Renal pelvis (tissue), 4 donors: ENCODE data around the gene AP2A2. TPM values are rescaled to one million over a fixed set of nuclear protein-coding genes. Genes with fewer than 3 reads are reported as not detected.

Experiments used
- DNase-seq: peaks from one replicate; pipeline ENCODE4 v3.0.0-alpha.2; 2013
- polyA plus RNA-seq, 3 donors: library from polyadenylated mRNA; unstranded; fragments of 120-200 nt; gene quantifications; one replicate each; pipeline ENCODE4 v1.2.1, GENCODE V29; 2013; ENCODE audit not compliant: insufficient read length in 3 of 3

AP2A2 gene
- polyA plus RNA-seq, 3 donors, result 99.5 to 126 (median 117) TPM

DNA sequence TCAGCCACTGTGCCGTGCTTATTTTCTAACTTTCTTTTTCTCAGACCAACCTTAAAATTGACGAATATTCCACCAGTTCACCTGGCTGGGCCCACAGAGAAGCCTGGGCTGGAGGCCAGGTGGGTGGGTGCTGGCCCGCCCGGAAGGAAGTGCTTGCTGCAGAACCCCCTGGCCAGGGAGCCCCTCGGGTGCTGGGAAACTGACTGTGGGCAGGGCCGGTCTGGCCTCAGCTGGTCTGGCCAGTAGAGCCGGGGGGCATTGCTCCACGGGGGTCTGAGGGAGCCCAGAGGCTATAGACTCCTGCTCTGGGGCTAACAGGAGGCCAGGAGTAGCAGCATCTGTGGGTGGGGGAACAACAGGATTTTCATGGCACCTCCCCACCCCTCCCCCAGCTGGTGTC is 8.2 kb upstream of the AP2A2 start:
- no peak for DNase-seq

DNA sequence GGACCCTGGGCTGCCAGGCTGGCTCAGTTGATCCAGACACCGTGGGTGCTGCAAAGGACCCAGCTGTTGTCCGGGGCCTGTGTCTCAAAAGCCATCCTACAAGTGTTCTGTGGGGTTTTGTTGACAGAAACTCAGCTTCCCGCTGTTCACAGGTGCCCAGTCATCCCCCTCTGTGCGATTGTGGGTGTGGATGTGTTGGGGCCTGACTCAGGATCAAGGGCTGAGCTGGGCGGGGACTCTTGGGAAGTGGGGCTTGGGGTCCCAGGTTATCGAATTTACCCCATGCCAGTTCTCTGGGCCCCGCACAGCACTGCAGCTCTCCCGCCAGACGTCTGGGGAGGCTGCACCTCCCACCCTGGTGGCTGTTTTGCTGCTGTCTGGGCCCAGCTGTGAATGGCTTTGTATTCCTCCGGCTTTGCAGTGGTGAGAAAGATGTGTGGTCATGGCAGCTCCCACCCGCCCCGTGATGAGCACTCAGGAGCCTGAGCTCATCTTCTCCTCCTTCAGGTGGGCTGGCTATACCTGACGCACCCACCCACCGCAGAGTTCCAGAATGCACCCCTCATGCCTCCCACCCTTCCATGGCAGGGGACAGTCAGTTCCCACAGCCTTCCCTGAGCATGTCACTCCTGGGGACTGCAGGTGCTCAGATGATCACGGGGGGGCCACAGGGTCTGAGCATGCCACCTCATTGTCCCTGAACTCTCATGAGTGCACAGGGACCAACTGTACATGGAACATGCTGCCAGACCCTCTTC is 3.6 kb upstream of the AP2A2 start:
- no peak for DNase-seq

DNA sequence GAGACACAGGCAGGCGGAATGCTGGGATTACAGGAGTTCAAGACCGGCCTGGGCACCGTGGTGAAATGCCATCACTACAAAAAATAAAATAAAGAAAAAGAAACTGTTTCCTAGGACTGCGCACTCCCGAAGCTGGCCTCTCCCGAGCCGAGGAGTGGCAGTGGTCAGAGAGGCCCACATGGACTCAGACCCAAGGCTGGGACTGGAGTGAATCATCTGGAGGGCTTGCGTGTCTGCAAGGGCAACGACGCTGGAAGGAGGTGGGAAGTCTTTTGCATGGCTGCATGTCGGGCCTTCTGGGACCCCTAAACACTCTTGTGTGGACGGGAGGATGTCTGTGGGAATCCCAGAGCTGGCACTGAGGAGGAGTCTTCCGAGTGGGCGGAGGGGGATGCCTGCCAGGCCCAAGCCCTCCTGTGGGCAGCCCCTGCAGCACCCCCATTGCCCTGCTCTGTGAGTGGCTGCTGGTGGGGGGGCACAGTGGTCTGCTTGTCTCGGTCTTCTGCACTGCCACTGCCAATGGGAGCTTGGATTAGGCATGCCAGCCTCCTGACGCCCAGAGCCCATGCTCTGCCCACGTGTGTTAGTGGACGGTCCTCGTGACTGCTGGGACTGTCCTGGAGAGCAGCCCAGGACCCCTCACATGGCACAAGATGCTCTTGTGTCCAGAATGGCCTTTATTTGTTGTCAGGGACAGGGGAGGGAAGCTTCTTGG is 1.8 kb upstream of the AP2A2 start:
- no peak for DNase-seq

DNA sequence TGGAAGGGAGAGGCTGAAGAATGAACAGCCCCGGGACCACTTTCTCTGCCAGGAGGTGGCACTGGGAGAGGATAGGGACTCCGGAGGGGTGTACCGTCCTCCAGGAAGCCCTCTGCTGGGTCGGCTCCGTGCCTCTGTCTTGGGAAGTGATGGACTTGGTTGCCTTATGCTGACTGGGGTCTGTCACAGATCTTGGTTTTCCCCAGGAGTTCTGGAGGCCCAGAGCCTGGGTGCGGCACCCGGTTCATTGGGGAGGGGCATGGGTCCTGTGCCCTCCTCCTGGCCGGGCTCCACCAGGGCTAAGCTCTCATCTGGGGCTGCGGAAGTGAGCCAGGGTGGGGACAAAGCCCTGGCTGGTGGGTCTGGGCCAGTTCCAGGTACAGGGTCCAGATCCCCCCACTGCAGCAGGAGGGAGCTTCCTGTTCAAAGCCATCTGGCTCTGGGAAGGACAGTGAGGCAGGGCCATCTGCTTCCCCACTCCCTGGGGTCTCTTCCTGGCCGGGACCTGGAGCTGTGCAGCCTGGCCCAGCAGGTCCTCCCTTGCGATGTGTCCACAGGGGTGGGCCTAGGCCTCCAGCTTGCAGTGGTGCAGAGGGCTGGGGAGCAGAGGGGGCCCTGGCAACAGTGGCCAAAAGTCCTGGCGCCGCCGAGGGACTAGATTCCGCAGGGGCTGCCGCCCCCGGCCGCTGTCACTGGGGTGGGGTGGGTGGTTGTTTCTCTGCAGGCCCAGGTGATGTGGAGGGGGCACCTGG is 1.1 kb upstream of the AP2A2 start:
- no peak for DNase-seq

DNA sequence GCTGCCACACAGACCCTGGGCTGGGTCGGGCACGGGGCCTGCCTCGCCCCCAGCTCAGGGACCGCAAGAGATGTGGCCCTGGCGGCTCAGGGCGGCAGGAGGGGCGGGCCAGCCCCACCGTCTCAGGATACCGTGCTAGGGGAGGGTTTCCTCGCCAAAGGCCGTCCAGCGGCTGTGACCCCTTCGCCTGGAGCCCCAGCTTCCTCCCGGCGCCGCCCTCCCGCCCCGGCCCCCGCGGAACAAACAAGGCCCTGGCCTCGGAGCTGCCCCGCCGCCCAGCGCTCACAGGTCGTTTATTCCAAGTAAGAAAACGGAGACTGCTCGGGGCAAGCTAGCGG is 543 bp upstream of the AP2A2 start:
- no peak for DNase-seq

DNA sequence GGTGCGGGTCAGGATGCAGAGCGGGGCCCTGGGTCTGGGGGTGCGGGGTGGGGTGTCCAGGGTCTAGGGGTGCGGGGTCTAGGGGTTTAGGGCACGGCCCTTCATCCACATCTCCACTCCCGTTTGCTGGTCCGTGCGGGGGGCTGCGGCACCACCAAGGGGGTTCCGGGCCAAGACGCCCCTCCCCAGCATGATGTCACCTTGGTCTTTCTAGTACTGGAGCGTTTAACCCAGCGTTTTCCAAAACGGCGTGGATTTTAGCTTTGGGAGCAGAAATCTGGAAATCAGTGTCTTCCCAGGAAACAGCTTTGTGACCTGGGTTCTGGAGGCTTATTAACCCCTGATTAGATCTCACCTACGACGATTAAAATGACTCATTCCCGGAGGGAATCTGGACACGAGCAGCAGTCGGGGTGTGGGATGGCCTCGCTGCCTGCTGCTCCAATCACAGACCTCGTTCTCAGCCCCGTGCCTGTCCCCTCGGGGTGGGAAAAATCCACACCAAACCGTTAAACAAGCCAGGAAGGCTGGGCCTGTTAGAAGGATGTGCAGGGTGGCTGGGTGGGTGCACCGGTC is 759 bp downstream of the AP2A2 start:
- no peak for DNase-seq

DNA sequence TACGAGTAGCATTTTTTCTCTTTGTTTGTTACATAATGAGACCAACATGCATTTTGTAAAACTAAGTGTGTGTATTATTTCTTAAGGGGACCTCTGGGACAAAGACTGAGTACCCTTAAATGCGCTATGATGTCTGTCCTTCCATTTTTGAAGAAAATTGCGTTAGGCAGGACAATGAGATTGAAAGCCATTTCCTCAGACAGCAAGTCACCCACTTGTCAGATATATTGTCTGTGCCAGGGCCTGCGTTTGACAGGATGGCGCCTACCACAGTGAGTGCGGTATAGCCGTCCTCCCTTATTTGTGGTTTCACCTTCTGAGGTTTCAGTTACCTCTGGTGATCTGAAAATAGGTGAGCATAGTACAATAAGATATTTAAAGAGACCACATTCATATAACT is 2.2 kb downstream of the AP2A2 start:
- no peak for DNase-seq

DNA sequence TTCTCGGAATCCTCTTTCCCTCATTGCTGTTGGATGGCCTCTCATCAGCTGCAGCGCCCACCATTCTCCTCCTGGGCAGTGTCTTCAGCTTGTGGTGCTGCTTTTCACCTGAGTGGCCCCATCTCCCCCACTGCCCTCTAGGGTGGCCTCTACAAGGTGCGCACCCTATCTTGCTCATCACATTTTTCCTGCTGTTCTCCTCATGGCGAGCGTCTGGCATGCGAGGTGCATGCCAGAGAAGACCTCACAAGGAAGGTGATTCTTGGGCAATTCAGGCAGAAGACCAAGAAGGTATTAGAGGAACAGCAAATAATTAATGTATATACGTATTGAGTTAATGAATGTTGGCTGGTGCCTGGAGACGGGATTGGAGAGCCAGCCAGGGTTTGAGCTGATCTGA is 3.1 kb downstream of the AP2A2 start:
- no peak for DNase-seq

DNA sequence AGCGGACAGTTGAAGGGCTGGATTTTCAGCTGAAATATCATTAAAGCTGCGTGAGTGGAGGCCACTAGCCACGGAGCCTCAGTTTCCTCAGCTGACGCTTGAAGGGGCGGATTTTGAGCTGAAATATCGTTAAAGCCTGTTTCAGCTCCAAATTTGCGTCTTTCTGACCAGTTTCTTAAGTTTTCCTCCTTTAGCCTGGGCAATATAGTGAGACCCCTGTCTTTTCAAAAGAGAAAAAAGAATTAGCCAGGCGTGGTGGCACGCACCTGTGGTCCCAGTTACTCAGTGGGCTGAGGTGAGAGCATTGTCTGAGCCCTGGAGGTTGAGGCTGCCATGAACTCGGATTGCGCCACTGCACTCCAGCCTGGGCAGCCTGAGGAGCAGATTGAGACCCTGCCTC is 3.7 kb downstream of the AP2A2 start:
- DNase-seq, result no peak

DNA sequence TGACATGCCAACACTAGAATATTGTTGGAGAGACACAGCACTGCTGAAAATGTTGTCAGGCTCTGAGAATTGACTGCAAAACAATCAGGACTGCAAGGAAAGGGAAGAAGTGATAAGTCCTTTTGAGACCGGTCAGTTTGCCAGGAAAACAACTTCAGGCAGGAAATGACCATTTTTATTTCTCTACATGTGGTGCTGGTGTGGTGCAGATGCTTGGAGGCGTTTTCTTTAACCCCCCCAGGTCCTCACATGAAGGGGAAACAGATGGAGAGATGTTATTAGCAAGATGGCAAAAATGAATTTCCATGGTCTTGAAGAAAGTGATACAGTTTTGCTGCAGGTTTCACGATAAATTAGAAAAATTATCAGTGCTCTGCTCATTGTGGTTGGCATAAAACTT is 5.7 kb downstream of the AP2A2 start:
- no peak for DNase-seq

DNA sequence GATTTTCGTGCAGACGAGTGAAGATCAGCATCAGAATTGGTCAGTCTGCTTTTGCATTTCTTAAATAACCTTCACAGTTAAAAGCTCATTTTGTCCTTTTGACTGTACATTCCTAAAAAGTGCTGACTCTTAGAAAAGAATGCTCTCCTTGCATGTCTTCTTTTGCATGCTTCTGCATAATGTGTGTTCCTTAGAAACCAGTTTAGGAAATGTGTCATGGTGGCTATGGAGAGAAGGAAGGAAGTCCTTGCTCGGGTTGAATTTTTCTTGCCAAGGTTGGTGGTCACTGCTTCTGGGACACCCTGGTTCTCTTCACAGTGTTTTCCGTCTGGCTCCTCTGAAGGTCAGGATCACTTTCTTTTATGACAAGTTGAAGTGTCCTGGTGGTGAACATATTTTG is 6.8 kb downstream of the AP2A2 start:
- no peak for DNase-seq

DNA sequence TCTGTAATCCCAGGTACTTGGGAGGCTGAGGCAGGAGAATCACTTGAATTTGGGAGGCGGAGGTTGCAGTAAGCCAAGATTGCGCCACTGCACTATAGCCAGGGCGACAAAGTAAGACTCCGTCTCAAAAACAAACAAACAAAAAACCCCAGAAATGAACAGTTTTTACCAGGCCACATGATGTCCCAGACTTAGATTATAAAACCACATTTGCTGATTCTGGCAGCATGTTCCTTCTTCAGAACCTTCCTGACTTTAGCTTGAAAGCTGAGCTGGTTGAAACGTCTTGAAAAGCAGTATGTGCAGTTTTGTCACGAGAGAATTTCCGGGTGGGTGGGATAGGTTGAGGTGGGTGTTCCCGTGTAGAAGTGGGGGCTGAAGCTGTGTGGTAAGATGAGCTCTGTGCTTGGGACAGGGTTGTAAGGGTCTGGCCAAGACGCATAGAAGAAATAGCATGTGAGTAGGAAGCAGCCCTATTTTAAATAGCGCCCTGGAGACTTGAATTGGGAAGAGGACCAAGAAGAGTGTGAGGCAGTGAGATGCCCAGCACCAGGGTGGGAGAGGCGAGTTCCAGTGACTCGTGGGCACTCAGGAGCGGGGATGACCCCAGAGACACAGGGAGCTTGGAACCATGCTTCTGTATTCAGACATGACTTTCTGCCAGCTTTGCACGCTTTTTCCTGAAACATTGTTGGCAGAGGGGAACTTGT is 7.6 kb downstream of the AP2A2 start:
- no peak for DNase-seq

DNA sequence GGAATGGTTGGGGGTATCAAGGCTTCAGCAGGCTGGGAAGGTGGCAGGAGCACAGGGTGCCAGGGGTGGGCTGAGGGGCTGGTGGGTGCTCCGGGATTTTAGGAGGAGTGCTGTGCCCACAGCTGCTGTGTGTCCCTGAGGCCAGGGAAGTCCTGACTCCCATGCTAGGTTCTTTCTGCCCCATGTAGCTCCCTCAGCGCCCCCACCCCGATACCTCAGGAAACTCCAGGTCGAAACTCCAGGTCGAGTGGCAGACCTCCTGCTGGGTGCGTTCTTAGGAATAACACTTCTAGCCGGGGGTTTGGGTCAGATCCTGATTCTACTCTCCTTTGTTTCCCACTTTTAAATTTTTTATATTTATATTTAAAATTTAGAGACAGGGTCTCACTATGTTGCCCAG is 8.3 kb downstream of the AP2A2 start:
- DNase-seq, result no peak

DNA sequence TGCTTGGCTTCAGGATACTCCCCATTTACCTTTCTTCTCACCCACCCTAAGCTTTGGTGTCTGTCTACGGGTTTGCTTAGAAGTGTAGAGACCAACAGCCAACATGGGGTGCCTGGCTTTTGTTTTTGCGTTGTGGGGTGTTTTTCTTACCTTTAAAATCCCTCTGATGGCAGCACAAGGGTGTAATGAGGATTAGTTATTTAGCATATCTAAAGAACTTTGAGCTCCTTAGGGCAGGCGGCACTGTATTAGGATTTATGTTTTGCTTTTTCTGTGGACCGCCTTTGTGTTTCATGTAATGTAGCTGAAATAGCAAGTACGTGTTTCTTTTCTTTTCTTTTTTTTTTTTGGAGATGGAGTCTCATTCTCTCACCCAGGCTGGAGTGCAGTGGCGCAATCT is 8.9 kb downstream of the AP2A2 start:
- DNase-seq, result no peak

DNA sequence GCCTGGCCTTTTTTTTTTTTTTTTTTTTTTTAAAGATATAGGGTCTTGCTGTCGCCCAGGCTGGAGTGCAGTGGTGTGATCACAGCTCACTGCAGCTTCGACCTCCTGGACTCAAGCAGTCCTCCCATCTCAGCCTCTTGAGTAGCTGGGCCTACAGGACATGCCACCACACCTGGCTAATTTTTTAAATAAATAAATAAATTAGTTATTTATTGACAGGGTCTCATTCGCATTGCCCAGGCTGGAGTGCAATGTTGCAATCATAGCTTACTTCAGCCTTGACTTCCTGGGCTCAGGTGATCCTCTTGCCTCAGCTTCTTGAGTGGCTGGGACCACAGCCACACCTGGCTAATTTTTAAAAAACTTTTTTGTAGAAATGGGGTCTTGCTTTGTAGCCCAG is 10.5 kb downstream of the AP2A2 start:
- no peak for DNase-seq

DNA sequence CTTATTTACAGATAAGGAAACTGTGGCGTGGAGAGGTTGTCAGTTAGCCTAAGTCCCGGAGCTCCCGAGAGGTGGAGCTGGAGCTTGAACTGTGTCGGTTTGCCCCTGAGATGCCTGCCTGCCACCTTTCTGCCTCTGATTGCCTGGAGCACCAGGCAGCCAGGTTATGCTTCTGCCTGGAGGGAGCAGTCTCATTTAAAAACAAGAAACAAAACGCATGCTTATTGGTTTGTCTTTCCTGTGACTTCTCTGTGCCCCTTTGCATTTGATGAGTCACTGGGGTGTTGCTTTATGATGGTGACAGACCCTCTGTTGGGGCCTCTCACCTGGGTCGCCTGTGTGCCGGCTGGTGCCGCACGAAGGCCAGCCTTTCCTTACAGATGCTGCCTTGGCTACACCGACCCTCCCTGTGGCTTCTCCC is 12.2 kb downstream of the AP2A2 start:
- DNase-seq, result no peak

DNA sequence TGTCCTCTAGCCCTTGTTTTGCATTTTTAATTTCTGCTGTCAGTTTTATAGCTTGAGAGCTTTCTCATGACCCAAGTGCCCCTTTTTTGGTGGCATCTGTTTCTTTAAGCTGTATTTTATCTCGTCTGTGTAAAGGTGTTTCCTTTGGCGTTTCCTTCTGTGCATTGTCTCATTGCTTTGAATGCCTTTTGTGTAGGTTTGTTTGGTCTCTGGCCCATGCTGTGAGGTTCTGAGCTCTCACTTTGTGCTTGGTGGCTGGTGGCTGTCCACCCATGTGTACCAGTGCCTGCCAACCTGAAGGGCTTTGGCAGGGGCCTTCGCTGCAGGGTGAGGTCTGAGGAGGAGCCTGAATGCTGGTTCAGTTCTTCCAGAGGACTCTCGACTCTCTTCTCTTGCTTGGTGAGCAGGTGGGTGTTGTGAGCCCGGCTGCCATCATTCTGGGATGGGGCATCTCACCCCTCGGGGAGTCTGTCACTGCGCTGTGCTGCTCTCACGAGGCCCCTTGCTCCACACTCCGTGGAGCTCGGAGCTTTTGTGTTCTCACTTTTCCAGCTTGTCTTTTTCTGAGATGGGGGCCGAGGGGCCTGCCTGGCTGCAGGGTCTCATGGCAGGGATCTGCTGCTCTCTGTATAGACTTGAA is 14.9 kb downstream of the AP2A2 start:
- no peak for DNase-seq

DNA sequence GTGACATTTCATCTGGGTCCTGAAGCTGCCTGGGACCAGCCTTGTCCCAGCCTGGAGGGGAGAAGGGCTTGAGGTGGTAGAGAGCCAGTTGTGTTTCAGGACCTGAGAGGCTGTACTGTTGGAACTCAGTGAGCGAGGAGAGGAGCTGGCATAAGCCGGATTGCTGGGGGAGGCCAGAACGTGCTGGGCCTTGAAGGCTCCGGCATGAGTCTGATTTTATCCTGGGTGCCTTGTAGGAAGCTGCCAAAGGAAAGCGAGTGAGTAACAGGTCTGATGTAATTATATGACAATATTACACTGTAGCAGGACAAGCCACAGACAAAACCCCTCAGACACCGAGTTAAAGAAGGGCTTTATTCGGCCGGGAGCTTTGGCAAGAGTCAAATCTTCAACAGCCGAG is 17.2 kb downstream of the AP2A2 start:
- no peak for DNase-seq

DNA sequence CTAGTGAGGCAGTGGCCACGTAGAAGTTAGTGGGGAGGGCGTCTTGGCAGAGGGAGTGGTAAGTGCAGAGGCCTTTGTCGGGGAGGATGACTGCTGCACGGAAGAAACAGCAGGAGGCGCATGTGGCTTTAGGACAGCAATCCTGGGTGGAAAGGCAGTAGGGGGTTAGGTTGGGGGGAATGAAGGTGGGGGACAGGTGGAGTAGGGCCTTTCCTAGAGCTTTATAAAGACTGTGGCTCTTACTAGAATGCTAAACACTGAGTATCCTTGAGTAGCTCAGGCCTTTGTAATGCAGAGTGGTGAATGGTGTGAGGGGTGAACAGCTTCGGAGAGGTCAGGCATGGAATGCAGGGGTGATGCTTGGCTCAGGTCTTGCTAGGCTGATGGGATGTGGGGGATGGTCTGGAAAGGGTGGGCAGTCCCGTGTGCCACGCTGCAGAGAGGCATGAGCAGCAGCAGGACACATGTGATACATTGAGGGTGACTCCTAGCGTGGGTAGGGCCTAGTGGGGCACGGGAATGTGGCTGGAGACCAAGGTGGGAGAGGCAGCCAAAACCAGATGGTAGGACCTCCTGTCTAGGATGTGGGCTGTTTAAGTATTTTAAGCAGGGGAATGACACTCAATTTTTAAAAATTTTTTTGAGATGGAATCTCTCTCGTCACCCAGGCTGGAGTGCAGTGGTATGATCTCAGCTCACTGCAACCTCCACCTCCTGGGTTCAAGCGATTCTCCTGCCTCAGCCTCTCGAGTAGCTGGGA is 19.2 kb downstream of the AP2A2 start:
- peak; percentile 62 for DNase-seq

DNA sequence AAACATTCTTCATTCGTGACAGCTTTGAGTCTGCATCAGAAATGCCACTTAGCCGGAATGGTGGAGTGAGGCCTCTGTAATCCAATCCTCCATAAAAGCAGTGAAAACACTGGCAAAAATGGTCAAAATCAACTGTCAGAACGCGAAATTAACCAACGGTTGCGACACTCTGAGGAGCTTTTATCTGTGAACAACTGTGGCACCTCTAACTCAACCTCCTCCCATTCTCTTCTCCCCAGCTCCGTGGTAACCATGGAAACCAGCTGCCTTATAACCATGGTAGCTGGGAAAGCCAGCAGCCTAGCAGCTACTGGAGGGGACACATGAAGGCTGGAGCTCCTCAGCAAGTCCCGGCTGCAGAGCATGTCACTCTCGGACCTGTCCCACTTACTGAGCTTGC is 20.3 kb downstream of the AP2A2 start:
- no peak for DNase-seq

DNA sequence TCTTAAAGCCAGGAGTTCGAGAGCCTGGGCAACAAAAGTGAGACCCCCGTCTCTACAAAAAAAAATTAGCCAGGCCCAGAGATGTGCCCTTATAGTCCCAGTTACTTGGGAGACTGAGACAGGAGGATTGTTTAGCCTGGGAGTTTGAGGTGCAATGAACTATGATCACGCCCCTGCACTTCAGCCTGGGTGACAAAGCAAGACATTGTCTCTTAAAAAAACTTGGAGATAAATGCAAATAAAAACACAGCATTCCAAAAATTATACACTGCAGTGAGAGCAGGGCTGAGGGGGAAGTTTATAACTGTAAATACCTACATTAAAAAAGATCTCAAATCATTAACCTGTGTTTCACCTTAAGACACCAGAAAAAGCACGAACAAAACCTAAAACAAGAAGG is 22.1 kb downstream of the AP2A2 start:
- no peak for DNase-seq
